ENCODE results near the gene CACNA1C. TPM values are rescaled to one million over a fixed set of nuclear protein-coding genes. Genes with fewer than 3 reads are reported as not detected.

CACNA1C gene
- polyA plus RNA-seq, 1 donor from 2014 or later, result 0.06 TPM

DNA sequence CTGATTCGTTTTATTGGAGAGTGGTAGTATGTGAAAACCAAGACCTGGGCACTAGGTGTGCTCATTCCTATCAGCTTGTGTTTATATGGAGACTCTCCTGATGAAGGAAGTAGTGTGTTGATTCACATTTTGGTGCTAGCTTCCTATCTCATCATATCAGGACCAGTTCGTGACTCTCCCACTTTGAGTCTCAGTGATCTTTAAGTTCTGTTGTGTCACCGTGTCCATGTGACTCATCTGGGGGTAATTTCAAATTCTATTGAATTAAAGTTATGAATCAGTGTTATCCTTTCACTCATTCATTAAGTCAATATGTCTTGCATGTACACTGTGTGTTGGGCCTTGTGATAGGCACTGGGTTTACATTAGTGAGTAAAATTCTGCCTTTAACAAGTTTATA lies 180.2 kb downstream of the CACNA1C start:
- Mint-ChIP-seq H3K9me3 (no peaks in the 10 kb centered on the region), H3K27me3 (peaks cover 3% of the 10 kb centered on the region), H3K4me1 (peaks cover 0 to 5% (median 0%) of the 10 kb centered on the region in 3 donors), H3K4me3 (no peak overlapping the region), H3K36me3 (peaks cover 4% of the 10 kb centered on the region), H3K27ac (no peak overlapping the region)

DNA sequence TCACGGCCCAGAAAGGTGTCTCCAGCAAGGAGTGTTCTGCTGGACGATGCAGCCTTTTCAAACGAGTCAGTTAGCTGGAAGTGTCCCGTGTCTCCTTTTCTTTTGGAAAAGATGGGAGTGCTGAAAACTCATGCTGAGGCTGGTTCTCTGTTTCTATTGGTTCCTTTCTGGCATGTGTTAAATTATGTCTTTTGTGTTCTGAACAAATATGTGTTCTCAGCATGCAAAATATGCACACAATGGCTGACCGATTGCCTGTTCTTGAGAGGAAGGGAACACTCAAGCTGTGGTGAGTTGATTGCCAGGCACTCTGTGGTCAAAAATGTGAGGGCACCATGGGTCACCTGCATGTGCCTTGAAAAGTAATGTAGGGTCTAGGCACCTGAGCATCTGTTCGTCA lies 181.3 kb downstream of the CACNA1C start:
- no peak overlapping the region for H3K4me3 Mint-ChIP-seq
- peaks cover 4% of the 10 kb centered on the region for H3K36me3 Mint-ChIP-seq
- H3K27me3 Mint-ChIP-seq, result peaks cover 3% of the 10 kb centered on the region
- no peak overlapping the region for H3K27ac Mint-ChIP-seq
- peaks cover 0 to 5% (median 0%) of the 10 kb centered on the region in 3 donors for H3K4me1 Mint-ChIP-seq
- H3K9me3 Mint-ChIP-seq, result no peaks in the 10 kb centered on the region

DNA sequence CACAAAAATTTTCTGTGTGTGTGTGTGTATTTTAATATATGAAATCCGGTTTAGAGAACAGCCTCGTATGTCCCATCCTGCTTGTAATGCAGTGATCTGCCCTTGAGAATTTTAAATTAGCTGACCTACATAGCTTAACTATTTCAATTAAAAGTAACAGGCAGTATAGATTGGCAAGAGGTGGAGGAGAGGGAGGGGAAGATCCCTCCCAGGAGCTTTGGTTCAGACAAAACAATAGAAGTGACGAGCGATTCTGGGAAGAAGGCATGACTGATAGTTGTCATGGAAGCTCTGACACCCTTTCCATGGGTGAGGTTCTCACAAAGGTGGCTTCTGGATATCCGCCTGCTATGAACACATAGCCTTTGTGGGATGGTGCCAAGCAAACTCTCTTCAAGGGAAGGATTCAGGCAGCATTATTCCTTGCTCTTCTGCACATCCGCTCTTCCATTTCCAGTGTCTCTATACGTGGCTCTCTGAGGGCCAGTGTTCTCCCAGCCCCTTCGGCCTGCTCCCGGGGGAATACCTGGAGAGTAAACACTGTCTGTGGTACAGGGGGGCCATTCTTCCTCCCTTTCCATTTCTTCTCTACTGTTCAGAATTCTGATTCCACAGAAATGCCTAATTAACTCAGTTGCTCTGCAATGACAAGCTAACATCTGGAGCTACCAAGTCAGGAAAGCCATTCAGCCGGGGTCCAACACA lies 182.0 kb downstream of the CACNA1C start:
- Mint-ChIP-seq H3K36me3 (no peaks in the 10 kb centered on the region), H3K4me1 (peaks cover 0 to 5% (median 0%) of the 10 kb centered on the region in 3 donors), H3K27ac (no peak overlapping the region)

DNA sequence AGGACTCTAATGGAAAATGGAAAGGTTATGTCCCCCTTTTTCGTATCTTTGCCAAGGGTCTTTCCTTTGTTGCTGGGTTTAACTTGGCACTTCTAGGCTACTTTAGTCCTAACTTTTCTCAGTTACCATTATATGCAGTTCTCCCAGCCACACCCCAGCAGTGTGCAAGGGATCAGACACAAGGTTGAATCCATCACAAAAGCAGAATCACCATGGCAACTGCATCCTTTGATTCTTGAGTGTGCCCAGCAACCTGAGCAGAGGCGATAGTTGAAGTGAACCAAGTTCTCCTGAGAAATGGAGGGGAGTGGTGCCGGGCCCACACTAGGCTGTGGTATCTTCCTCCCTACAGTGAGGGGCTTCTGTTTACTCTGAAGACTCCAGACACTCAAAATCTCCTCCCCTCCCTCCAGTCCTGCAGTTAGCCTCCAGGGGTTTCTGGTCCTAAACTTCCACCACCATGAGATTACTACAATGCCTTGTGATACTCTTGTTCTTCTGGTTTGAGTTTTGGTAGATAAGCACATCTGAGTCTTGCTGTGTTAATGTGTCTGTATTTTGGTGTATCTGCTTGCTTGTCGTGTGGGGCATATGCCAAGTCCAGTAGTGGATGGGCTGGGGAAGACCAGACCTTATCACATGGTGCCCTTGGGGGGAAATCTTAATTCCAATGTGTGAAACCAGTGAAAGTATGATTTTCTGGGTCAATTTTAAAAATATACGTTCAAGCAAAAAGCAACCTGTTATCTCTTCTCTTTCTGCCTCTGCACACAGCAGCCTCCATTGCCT lies 183.9 kb downstream of the CACNA1C start:
- no peaks in the 10 kb centered on the region for H3K9me3 Mint-ChIP-seq
- no peak overlapping the region for H3K4me3 Mint-ChIP-seq
- H3K27ac Mint-ChIP-seq, result no peak overlapping the region
- H3K36me3 Mint-ChIP-seq, result no peaks in the 10 kb centered on the region
- H3K4me1 Mint-ChIP-seq, result peaks cover 0 to 11% (median 0%) of the 10 kb centered on the region in 3 donors
- H3K27me3 Mint-ChIP-seq, result peaks cover 2% of the 10 kb centered on the region

More for the DNA sequence above, 182.0 kb downstream of the CACNA1C start:
- Mint-ChIP-seq H3K4me3 (no peak overlapping the region), H3K27me3 (peaks cover under 1% of the 10 kb centered on the region), H3K9me3 (no peaks in the 10 kb centered on the region)

DNA sequence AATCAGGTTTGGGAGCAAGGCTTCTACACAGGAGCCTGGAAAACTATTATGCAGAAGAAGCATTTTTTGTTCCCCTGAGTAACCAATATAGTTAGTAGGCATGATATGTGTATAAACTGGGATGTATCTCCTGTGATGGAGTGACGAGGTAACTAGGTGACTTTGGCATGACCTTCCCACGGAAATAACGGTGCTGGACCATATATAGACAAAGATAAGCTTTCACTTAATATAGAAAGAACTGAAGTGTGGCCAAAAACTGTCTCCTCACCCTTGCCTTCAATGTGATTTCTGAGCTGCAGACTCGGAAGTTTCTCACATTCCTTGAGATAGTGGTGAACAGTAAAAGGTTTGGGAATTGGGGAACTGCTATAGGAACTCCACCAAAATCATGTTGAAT lies 185.3 kb downstream of the CACNA1C start:
- H3K27me3 Mint-ChIP-seq, result peaks cover 6% of the 10 kb centered on the region
- H3K4me3 Mint-ChIP-seq, result no peak overlapping the region
- peaks cover 0 to 14% (median 3%) of the 10 kb centered on the region in 3 donors for H3K4me1 Mint-ChIP-seq

DNA sequence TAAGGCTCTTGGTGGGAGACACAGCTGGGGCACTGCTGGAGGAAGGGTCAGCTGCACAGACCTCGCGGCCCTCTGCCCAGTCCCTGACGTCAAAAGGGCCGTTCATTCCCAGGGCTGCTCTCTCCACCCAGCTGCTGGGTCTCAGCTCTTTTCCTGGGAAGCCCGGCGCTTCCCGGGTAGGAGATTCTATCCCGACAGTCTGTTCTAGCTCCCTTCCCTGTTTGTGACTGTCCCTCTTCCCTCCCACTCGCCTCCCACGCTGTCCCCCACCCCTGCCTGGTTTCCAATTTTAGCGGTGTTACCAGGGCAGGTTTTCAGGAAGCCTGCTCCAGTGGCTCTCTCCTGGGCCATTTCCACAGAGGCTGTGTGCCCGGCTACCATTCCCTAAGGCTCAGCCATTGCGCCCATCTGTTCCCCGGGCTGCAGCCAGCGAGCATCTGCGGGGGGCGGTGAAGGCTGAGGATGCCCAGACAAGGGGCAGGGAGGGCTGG lies 186.6 kb downstream of the CACNA1C start:
- Mint-ChIP-seq H3K27me3 (peaks cover 6% of the 10 kb centered on the region), H3K9me3 (no peaks in the 10 kb centered on the region), H3K27ac (no peak overlapping the region), H3K4me3 (no peak overlapping the region), H3K36me3 (peaks cover 2% of the 10 kb centered on the region), H3K4me1 (peaks cover 0 to 16% (median 3%) of the 10 kb centered on the region in 3 donors)

More for the DNA sequence above, 185.3 kb downstream of the CACNA1C start:
- Mint-ChIP-seq H3K36me3 (peaks cover 1% of the 10 kb centered on the region), H3K27ac (no peak overlapping the region), H3K9me3 (no peaks in the 10 kb centered on the region)

DNA sequence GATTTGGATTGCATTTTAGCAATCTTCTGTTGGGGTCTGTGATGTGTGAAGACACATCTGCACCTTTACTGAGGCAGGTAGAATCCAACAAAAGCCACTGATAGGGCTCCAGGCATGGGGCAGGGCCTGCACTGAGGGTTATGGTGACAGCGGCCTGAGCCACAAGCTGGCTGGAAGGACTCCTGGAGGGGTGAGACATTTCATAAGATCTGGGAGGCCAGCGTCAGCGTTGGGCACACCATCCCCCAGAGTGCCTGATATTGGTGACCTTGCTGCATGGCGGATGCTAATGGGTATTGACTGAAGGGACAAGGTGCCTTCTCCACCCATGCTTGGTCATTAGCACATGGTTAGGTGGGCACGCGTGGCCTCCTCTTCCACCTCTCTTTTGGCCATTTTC lies 187.6 kb downstream of the CACNA1C start:
- H3K27ac Mint-ChIP-seq, result no peak overlapping the region
- no peak overlapping the region for H3K4me3 Mint-ChIP-seq
- H3K27me3 Mint-ChIP-seq, result peaks cover 6% of the 10 kb centered on the region
- H3K36me3 Mint-ChIP-seq, result peaks cover 2% of the 10 kb centered on the region
- H3K9me3 Mint-ChIP-seq, result no peaks in the 10 kb centered on the region
- peaks cover 0 to 23% (median 3%) of the 10 kb centered on the region in 3 donors for H3K4me1 Mint-ChIP-seq

DNA sequence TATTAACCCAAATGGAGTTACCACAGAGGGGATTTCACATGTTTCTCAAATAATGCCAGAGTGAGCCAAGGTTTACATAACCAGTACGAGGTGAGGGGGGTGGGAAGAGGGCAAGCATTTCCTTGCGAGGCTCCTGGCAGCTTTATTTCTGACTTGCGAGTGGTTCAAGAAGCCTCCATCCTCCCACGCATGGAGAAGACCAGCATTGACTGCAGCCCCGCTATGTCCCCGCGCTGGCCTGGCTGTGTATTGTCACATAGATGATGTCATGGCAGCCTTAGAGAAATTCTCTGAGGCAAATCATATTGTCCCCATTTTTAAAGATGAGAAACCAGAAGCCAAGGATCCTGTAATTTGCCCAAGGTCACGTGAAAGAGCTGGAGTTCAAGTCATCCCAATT lies 188.2 kb downstream of the CACNA1C start:
- H3K27me3 Mint-ChIP-seq, result peaks cover 6% of the 10 kb centered on the region
- H3K4me3 Mint-ChIP-seq, result no peak overlapping the region
- H3K4me1 Mint-ChIP-seq, result peaks cover 4 to 29% (median 7%) of the 10 kb centered on the region in 3 donors
- no peaks in the 10 kb centered on the region for H3K9me3 Mint-ChIP-seq
- peaks cover 2% of the 10 kb centered on the region for H3K36me3 Mint-ChIP-seq
- no peak overlapping the region for H3K27ac Mint-ChIP-seq

DNA sequence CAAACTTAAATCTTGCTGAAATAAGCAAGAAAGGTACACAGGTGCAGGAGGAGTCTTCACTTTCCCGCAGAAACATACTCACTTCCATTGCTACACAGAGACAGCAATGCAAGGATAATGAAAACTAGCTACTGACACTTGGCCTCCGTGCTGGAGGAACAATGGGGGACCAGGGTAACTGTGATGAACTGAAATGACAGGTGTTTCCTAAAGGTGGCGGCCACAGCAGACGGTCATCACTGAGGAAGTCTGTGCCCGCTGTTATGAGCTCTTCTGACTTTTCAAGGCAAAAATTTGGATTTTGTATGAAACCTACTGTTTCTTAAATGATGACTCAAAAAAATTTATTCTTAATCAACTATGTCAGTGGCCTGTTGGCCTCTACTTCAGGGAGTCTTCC lies 189.4 kb downstream of the CACNA1C start:
- H3K27ac Mint-ChIP-seq, result no peak overlapping the region
- H3K9me3 Mint-ChIP-seq, result no peaks in the 10 kb centered on the region
- no peak overlapping the region for H3K4me3 Mint-ChIP-seq
- H3K36me3 Mint-ChIP-seq, result peaks cover 2% of the 10 kb centered on the region
- H3K4me1 Mint-ChIP-seq, result peaks cover 7 to 35% (median 9%) of the 10 kb centered on the region in 3 donors
- H3K27me3 Mint-ChIP-seq, result peaks cover 6% of the 10 kb centered on the region

DNA sequence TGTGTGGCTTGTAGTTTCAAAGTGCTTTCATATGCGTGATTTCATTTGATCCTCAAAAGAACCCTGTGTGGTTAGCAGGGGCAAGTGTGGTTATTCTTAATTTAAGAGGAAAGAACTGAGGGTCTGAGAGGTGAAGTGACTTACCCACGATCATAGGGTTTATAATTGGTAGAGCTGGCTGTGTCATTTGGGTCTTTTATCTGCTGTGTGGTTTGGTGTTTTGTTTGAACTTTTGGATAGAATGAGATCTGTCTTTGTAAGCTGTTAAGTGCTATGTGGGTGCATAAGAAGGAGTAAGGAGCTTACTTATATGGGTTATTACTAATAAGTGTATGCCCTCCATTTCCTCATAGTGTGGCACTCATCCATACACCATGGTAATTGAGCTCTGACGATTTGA lies 190.0 kb downstream of the CACNA1C start:
- Mint-ChIP-seq H3K9me3 (no peaks in the 10 kb centered on the region), H3K4me1 (peaks cover 11 to 37% (median 15%) of the 10 kb centered on the region in 3 donors), H3K27me3 (peaks cover 6% of the 10 kb centered on the region), H3K27ac (no peak overlapping the region), H3K4me3 (no peak overlapping the region), H3K36me3 (peaks cover 2% of the 10 kb centered on the region)

DNA sequence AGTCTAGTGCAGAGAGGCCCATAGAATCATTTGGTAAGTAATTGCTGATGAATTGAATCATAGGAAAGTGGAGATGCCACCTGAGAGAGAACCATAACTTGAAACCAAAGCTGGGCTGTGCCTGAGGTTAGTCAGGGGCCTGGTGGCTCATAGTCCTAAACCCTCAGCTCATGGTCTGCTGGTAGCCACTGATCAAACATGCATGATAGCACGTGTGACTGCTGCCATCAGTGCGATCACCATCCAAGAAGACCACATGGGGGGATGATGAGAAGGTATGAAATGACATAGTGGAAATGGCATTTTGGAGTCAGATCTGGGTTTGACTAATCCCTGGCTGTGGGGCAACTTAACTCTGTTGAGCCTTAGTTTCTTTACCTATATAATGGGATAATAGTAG lies 190.5 kb downstream of the CACNA1C start:
- Mint-ChIP-seq H3K9me3 (no peaks in the 10 kb centered on the region), H3K36me3 (peaks cover 2% of the 10 kb centered on the region), H3K27ac (no peak overlapping the region), H3K27me3 (peaks cover 6% of the 10 kb centered on the region), H3K4me1 (peaks cover 14 to 40% (median 18%) of the 10 kb centered on the region in 3 donors), H3K4me3 (no peak overlapping the region)

DNA sequence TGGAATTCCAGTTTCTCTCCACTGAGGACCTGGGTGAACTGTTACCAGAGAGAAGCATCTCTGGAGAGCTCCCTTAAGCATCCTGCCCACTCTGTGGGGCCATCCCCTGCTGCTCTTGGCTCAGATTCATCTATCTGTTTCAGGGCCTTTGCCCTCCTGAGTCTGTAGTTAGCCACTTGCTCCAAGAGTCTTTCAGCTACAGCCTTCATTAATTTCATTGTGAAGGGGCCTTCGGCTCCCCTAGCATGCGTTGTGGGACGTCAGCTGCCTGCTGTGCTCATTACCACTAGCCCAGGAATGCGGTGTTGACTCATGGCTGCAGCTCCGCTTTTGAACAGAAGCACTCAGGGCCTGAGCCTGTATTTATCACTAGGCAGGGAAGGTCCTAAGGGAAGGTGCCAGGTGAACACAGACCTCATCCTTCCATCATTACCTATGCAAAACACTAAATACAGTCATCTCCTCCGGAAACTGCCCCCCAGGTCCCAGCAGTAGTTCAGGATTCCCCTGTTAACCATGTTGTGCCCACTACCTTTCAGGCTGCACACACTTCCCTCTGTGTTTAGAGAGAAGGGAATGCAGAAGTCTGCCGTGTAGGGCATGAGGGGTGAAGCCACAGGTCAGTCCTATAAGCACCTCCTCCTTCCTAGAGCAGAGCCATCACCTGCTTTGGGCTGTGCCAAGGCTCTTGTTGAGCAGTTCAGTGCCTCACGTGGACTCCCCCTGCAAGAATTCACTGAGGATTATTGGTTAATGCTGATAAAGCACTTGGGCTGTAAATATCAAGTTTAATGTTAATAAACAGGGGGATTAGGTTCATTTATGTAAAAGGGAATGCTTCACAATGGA lies 191.4 kb downstream of the CACNA1C start:
- Mint-ChIP-seq H3K4me3 (no peak overlapping the region), H3K36me3 (peaks cover 4% of the 10 kb centered on the region), H3K4me1 (peaks cover 23 to 50% (median 28%) of the 10 kb centered on the region in 3 donors), H3K27ac (peak overlapping the region in 1 of 3 donors; percentile 37), H3K9me3 (no peaks in the 10 kb centered on the region), H3K27me3 (peaks cover 6% of the 10 kb centered on the region)

DNA sequence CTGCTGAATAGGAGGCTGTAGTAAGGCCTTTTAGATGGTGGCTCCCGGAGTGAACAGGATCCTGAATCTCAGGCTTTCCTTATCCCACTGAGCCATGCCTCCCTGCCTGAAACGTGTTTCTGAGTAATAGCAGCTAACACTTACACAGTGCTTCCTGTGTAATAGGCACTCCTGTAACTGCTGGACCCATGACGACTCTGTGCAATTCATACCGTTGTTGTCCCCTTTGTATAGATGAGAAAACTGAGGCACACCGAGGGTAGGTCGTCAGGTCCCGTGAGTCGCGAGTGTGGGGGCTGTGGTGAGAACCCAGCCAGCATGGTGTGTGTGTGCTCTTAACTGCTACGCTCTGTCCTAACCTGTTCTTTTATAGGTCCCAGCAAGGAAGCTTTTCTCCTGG lies 193.6 kb downstream of the CACNA1C start:
- Mint-ChIP-seq H3K9me3 (no peaks in the 10 kb centered on the region), H3K36me3 (peaks cover 4% of the 10 kb centered on the region), H3K27ac (no peak overlapping the region), H3K4me1 (peaks cover 29 to 56% (median 30%) of the 10 kb centered on the region in 3 donors), H3K27me3 (peaks cover 7% of the 10 kb centered on the region), H3K4me3 (peak overlapping the region in 1 of 4 donors; percentile 13)

DNA sequence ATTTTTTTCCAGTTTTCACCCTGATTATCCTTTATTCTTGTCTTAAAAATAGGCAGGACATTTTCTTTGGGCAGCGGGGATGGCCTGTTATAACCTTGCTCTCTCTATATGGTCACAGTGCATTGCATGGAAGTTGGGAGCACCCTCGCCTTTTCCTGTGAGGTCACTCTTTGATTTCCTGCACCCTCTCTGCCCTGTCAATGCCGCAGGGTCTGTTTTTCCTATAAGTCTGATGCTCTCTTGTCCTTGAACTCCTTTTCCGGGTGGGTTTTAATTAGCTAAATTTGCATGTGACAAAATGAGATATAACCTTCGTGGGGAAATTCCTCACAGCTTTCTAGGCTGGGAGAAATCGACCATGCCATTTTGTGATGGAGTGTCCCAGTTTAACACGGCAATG lies 194.3 kb downstream of the CACNA1C start:
- Mint-ChIP-seq H3K36me3 (peaks cover 4% of the 10 kb centered on the region), H3K9me3 (no peaks in the 10 kb centered on the region), H3K4me1 (peaks cover 29 to 53% (median 30%) of the 10 kb centered on the region in 3 donors), H3K27me3 (peaks cover 3% of the 10 kb centered on the region), H3K4me3 (peak overlapping the region in 1 of 4 donors; percentile 82), H3K27ac (peak overlapping the region; percentile 68 to 73 (median 73))
